ENCODE measurements around the gene CASK. TPM values are rescaled to one million over a fixed set of nuclear protein-coding genes. Genes with fewer than 3 reads are reported as not detected.

Gene CASK
- total RNA-seq, 6 experiments from 2014 or later, result 17.8 to 23.8 (median 20.4) TPM

DNA sequence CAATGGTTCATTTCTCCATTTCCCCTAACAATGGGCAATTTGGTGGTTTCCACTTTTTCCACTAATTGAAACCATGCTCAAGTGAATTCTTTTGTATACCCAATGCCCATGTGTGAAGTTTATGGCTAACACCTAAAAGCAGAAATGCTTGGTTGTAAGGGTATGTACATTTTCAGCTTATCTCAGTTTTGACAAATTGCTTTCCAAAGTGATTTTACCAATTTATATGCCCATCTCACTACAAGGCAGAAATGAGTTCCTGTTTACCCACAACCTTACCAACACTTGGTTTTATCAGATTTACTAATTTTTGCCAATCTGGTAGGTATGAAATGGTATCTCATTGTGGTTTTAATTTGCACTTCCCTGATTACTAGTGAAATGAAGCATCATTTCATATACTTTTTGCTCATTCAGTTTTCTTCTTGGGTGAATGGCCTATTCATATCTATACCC is 219.8 kb downstream of the CASK start:
- H3K9me3 ChIP-seq, result no peaks in the 10 kb centered on the region
- H3K36me3 ChIP-seq, result no peaks in the 10 kb centered on the region
- H3K27ac ChIP-seq, result no peak overlapping the region
- H3K27me3 ChIP-seq, result no peaks in the 10 kb centered on the region
- no peak for TF ChIP-seq POLR2A (IDR thresholded peaks at IDR 0.05)
- TF ChIP-seq, protein P1, sequence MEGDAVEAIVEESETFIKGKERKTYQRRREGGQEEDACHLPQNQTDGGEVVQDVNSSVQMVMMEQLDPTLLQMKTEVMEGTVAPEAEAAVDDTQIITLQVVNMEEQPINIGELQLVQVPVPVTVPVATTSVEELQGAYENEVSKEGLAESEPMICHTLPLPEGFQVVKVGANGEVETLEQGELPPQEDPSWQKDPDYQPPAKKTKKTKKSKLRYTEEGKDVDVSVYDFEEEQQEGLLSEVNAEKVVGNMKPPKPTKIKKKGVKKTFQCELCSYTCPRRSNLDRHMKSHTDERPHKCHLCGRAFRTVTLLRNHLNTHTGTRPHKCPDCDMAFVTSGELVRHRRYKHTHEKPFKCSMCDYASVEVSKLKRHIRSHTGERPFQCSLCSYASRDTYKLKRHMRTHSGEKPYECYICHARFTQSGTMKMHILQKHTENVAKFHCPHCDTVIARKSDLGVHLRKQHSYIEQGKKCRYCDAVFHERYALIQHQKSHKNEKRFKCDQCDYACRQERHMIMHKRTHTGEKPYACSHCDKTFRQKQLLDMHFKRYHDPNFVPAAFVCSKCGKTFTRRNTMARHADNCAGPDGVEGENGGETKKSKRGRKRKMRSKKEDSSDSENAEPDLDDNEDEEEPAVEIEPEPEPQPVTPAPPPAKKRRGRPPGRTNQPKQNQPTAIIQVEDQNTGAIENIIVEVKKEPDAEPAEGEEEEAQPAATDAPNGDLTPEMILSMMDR (IDR thresholded peaks at IDR 0.05), result no peak
- no peak for ATAC-seq
- no peaks in the 10 kb centered on the region for H3K4me1 ChIP-seq
- no peak for DNase-seq
- intact Hi-C loops (cut with DNase I), result no loop called here
- H3K4me3 ChIP-seq, result no peak overlapping the region

DNA sequence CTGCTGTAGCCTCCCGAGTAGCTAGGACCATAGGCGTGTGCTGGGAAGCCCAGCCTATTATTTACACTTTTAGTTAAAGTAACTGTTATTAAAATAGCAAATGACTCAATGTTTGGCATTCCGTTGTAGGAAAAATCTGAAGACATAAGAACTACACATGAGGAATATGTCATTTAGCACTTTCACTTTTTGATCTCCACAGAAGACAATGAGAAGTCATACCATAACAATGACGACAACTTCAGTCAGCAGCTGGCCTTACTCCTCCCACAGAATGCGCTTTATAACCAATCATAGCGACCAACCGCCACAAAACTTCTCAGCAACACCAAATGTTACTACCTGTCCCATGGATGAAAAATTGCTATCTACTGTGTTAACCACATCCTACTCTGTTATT is 227.9 kb downstream of the CASK start:
- H3K27ac ChIP-seq, result no peak overlapping the region
- TF ChIP-seq, protein P1 (IDR thresholded peaks at IDR 0.05), result no peak
- no peak for TF ChIP-seq POLR2A (IDR thresholded peaks at IDR 0.05)
- H3K27me3 ChIP-seq, result no peaks in the 10 kb centered on the region
- WGBS (ENCODE audit: insufficient coverage, low coverage, low lambda C conversion rate, missing lambda C conversion rate), result 76% methylated on average over 5 of the region's 7 CpGs
- peaks cover 0 to 6% (median 0%) of the 10 kb centered on the region in 4 donors for H3K4me1 ChIP-seq
- intact Hi-C loops (cut with DNase I), result no loop called here
- no peak overlapping the region for H3K4me3 ChIP-seq
- no peaks in the 10 kb centered on the region for H3K9me3 ChIP-seq
- DNase-seq, result no peak
- no peak for ATAC-seq
- H3K36me3 ChIP-seq, result no peaks in the 10 kb centered on the region

DNA sequence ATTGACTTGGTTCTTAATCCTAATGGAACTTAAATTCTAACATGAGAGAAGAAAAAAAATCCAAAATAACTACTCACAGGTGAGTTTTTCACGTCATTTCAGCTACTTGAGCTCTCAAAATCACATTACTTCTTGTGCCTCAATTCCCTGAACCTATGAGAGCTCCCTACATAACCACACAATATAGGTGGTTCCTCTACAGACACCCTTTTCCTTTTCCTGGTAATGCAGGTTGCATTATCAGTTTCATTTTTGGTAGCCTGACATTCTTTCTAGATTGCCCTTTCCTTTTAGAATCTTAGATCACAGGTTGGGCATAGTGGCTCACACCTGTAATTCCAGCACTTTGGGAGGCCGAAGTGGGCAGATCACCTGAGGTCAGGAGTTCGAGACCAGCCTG is 230.3 kb downstream of the CASK start:
- ATAC-seq (no peak), DNase-seq (no peak)
- H3K9me3 ChIP-seq, result no peaks in the 10 kb centered on the region
- WGBS (ENCODE audit: insufficient coverage, low coverage, low lambda C conversion rate, missing lambda C conversion rate), result 72% methylated on average over 3 of the region's 3 CpGs
- H3K4me3 ChIP-seq, result no peak overlapping the region
- intact Hi-C loops (cut with DNase I), result no loop called here
- H3K27me3 ChIP-seq, result no peaks in the 10 kb centered on the region
- TF ChIP-seq, protein P1 (IDR thresholded peaks at IDR 0.05), result no peak
- TF ChIP-seq POLR2A (IDR thresholded peaks at IDR 0.05), result no peak
- no peaks in the 10 kb centered on the region for H3K36me3 ChIP-seq
- H3K4me1 ChIP-seq, result peaks cover 0 to 9% (median 0%) of the 10 kb centered on the region in 4 donors
- no peak overlapping the region for H3K27ac ChIP-seq

DNA sequence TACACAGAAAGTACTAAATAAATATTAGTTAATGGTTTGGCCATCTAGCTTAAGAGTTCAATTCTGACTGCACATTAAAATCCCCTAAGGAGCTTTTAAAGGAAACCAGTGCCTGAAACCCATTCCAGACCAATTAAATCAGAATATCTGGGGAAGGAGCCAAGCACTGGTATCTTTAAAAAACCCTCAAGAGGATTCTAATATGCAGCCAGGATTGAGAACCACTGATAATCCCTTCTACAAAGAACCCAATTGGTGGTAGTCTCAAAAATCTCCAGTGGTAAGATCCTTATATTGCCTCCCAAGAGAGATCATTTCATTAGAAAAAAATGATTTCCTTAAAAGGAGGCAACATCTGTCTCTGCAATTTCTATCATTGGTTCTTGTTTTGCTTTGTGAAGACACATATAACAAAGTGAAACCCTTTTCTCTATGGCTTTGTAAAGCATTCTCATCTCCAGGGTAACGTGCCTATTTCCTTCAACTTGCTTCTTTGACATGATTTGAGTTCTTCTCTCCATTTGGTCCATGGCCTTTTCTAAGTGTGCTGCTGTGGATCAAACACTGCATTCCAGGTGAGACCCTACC is 231.1 kb downstream of the CASK start:
- H3K4me3 ChIP-seq, result no peak overlapping the region
- no peaks in the 10 kb centered on the region for H3K9me3 ChIP-seq
- no peaks in the 10 kb centered on the region for H3K36me3 ChIP-seq
- TF ChIP-seq POLR2A (IDR thresholded peaks at IDR 0.05), result no peak
- TF ChIP-seq, protein P1 (IDR thresholded peaks at IDR 0.05), result no peak
- H3K27ac ChIP-seq, result no peak overlapping the region
- no peaks in the 10 kb centered on the region for H3K27me3 ChIP-seq
- ATAC-seq, result peak in 1 of 4 donors; percentile 20
- 33% methylated on average over 1 of the region's 1 CpG for WGBS (ENCODE audit: insufficient coverage, low coverage, low lambda C conversion rate, missing lambda C conversion rate)
- no peak for DNase-seq
- intact Hi-C loops (cut with DNase I), result no loop called here
- peaks cover 0 to 9% (median 0%) of the 10 kb centered on the region in 4 donors for H3K4me1 ChIP-seq

All from right lobe of liver (tissue), 6 donors.